Aorta (tissue), 5 donors: ENCODE measurements around the gene MARVELD1. TPM values are rescaled to one million over a fixed set of nuclear protein-coding genes. Genes with fewer than 3 reads are reported as not detected.
"Not testable (repeated sequence)": the region's sequence is repeated elsewhere in the genome, so short reads cannot be mapped to it uniquely, and the experiment has no call there.

Experiments
- ATAC-seq: fragments of 200-7000 bp; cut with Tn5 transposase; one replicate; pipeline ENCODE4 v1.9.1; 2022; ENCODE audit warnings: moderate library complexity; ENCODE audit not compliant: low FRiP score
- DNase-seq, 2 donors: peaks; one replicate each; pipeline ENCODE4 v3.0.0-alpha.2; 2020
- H3K27ac ChIP-seq, 2 donors: one replicate each; pipeline ENCODE4 v1.5.1; 2013; ENCODE audit warnings: low read length in 2 of 2, mild to moderate bottlenecking in 2 of 2, moderate library complexity in 2 of 2, control low read depth in 1 of 2, inconsistent platforms in 1 of 2, low read depth in 1 of 2
- H3K27me3 ChIP-seq, 2 donors: one replicate each; pipeline ENCODE4 v1.6.1; 2013; ENCODE audit warnings: control low read depth in 1 of 2, low read length in 1 of 2, mild to moderate bottlenecking in 1 of 2, moderate library complexity in 1 of 2; ENCODE audit not compliant: insufficient read depth in 2 of 2, control insufficient read depth in 1 of 2
- H3K36me3 ChIP-seq, 2 donors: one replicate each; pipeline ENCODE4 v1.6.1; 2013; ENCODE audit warnings: control low read depth in 1 of 2, low read length in 1 of 2, mild to moderate bottlenecking in 1 of 2; ENCODE audit not compliant: insufficient read depth in 2 of 2, control insufficient read depth in 1 of 2
- H3K4me1 ChIP-seq, 2 donors: one replicate each; pipeline ENCODE4 v1.6.1; 2013; ENCODE audit warnings: low read length in 2 of 2, control low read depth in 1 of 2, mild to moderate bottlenecking in 1 of 2, moderate library complexity in 1 of 2; ENCODE audit not compliant: insufficient read depth in 2 of 2, control insufficient read depth in 1 of 2
- H3K4me3 ChIP-seq, 2 donors: one replicate each; pipeline ENCODE4 v1.5.1; 2013; ENCODE audit warnings: low read length in 2 of 2, control low read depth in 1 of 2, mild to moderate bottlenecking in 1 of 2
- H3K9me3 ChIP-seq: one replicate; pipeline ENCODE4 v1.6.1; 2013; ENCODE audit warnings: mild to moderate bottlenecking, low read length; ENCODE audit not compliant: control insufficient read depth
- WGBS, 2 donors: extraction: QIAGEN DNeasy Blood & Tissue Kit; methylation state at CpG; one replicate each; pipeline ENCODE4 v1.1.7; 2013; 5-methylcytosine and 5-hydroxymethylcytosine counted together
- intact Hi-C, 2 donors: fragments of 100-400 bp; cut with DNase I; formaldehyde crosslinking; loops; one replicate each; pipeline versions ENCODE4 v1.14.2 to v1.15.0; 2022
- polyA plus RNA-seq, 2 donors: library from polyadenylated mRNA; stranded (reverse); fragments of 200-250 nt; gene quantifications; one replicate each; pipeline ENCODE4 v1.2.3, GENCODE V29; 2013
- total RNA-seq, 2 donors: library from RNA; stranded (reverse); fragmentation: NEBNext Ultra II Directional; extraction: Animal tissue kit (Norgen Biotek cat#: 25700); gene quantifications; one replicate each; pipeline ENCODE4 v1.2.1, GENCODE V29; 2021
- donor health status: healthy with polysubstance abuse.
- donor health status: Bipolar disorder and iron deficiency.
- donor health status: DM: no; HTN: no; CAD: no.
- donor health status: DM: no; HTN: no; CAD: no.
- donor health status: DM: yes; HTN: yes; CAD: no.

The MARVELD1 gene
- total and polyA plus RNA-seq, 4 donors: 48.1 to 92.4 (median 86.6) TPM

DNA sequence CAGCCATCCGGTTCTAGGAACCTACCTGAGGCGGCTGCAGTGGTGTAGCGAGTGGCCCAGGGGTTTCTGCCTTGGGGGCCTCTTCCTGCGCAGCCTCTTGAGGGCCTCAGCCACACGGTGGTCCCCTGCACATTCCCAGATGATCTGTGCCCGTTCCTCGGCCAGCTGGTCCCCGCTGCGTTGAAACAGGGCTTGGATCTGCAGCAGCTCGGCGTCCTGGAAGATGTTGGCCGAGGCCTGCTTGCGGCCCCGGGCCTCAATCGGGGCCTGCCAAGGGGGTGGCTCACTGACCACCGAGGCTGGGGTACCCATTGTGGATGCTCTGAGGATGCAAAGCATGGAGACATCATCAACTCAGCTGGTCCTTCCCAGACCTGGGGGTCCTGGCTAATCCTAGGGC, 33.9 kb upstream of the MARVELD1 start:
- DNase-seq (no peak), ATAC-seq (no peak)
- Histone ChIP-seq H3K9me3 (no peaks in the 10 kb centered on the region), H3K27me3 (no peaks in the 10 kb centered on the region), H3K27ac (no peak overlapping the region), H3K4me3 (no peak overlapping the region), H3K36me3 (peaks cover 0 to 8% of the 10 kb centered on the region in 2 donors), H3K4me1 (no peaks in the 10 kb centered on the region)
- intact Hi-C loops: no loop called here
- 89 to 91% methylated on average over 16 of the region's 16 CpGs for WGBS, 2 donors

DNA sequence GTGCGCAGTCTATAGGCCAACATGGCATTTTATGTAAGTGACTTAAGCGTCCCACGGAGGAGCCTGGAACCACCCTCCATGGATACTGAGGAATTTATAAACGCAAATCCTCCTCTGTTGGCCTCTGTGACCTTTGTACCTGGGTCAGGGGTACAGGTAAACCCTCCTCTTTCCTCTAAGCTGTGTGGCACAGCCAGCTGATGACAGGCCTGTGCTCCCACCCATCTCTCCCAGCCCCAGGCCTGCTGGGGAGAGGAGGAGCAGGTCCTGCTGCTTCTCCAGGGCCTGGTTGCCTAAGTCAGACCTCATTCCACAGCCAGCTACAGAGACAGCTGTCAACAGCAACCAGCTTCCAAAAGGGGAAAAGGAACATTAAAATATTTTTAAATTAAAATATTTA, 31.5 kb upstream of the MARVELD1 start:
- H3K9me3 ChIP-seq: no peaks in the 10 kb centered on the region
- no peak overlapping the region for H3K4me3 ChIP-seq
- intact Hi-C loops: no loop called here
- no peak for DNase-seq
- no peaks in the 10 kb centered on the region for H3K27me3 ChIP-seq
- no peak overlapping the region for H3K27ac ChIP-seq
- H3K4me1 ChIP-seq: peaks cover 0 to 3% of the 10 kb centered on the region in 2 donors
- WGBS, 2 donors: 86 to 94% methylated on average over 4 of the region's 4 CpGs
- ATAC-seq: no peak
- peaks cover 0 to 6% of the 10 kb centered on the region in 2 donors for H3K36me3 ChIP-seq

DNA sequence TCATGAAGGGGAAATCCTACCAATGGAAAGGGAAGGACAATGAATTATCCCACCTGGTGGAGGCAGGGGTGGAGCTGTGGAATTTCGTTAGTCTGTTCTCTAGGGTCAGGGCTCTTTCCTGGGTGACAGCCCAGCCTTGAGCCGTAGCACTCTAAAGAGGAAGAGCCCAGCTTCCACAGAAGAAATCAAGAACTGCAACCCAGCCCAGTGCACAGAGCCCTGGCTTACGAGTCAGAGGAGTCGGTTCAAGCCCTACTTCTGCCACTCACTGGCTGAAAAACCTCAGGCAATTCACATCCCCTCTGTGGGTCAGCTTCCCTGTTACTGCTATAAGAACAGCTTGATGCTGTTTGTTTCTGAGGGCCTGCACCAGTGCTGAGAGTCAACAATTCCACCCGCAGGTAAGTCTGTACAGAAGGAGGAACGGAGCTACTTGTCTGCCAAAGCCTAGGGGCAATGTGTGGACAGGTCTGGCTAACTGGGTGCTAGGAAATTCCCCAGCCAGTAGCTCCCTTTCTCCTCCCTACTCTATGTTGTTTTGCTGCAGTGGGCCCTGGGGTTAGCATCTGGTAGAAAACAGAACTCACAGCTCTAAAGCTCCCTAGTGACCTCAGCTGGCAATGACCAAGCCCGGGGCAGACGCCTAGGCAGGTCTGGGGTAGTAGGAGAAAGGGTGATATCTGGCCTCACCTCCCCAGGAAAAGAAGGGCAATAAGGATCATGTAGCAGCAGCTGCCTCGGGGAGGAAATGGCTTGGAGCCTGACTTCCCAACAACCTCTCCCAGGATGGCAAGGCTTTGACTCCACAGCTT, 29.8 kb upstream of the MARVELD1 start:
- ATAC-seq (no peak), DNase-seq (peak in 1 of 2 donors; percentile 59)
- Histone ChIP-seq H3K9me3 (no peaks in the 10 kb centered on the region), H3K27ac (peak overlapping the region in 1 of 2 donors; percentile 39), H3K4me3 (no peak overlapping the region), H3K36me3 (peaks cover 0 to 2% of the 10 kb centered on the region in 2 donors), H3K27me3 (no peaks in the 10 kb centered on the region), H3K4me1 (peaks cover 0 to 3% of the 10 kb centered on the region in 2 donors)
- intact Hi-C loops: no loop called here
- WGBS, 2 donors: 37 to 39% methylated on average over 9 of the region's 9 CpGs

DNA sequence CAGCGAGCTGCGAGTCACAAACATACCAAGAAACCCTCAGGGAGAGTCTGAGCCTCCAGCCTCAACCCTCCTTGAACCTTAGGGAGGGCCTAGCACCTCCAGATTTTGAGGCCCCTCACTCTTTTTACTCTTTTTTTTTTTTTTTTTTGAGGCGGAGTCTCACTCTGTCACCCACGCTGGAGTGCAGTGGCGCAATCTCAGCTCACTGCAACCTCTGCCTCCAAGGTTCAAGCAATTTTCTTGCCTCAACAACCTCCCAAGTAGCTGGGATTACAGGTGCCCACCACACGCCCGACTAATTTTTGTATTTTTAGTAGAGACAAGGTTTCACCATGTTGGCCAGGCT, 29.2 kb upstream of the MARVELD1 start:
- H3K9me3 ChIP-seq, intact Hi-C loops, DNase-seq, H3K36me3 ChIP-seq, H3K4me3 ChIP-seq, H3K4me1 ChIP-seq, H3K27me3 ChIP-seq, ATAC-seq, H3K27ac ChIP-seq: not testable (repeated sequence)
- WGBS, 2 donors: 65 to 66% methylated on average over 7 of the region's 7 CpGs

DNA sequence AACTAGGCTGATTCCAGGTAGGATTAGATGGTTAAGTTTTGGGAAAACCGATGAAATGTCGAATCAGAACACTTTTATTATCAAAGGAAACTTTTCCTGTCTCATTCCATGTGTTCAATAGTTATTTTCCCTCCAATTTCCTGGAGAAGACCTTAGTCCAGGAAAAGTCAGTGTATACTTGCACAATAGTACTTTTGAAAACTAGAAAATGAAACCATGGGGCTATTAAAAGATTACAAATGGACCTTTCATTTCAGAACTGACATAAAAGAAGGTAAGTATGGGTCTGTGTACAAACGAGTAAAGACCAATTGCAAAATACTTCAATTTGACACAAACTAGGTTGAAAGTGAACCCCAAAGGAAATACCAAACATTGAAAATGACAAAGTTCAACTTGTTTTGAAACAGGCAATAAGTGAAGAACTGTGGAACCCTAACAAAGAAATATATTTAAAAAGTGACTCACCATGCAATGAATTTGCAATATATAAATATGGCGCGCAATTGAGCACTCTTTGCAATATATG, 28.6 kb upstream of the MARVELD1 start:
- H3K36me3 ChIP-seq: no peaks in the 10 kb centered on the region
- intact Hi-C loops: no loop called here
- DNase-seq: no peak
- WGBS, 2 donors: 65 to 76% methylated on average over 5 of the region's 5 CpGs
- H3K27ac ChIP-seq: peak overlapping the region in 1 of 2 donors; percentile 26
- no peaks in the 10 kb centered on the region for H3K9me3 ChIP-seq
- peaks cover 0 to 3% of the 10 kb centered on the region in 2 donors for H3K4me1 ChIP-seq
- H3K4me3 ChIP-seq: peak overlapping the region in 1 of 2 donors; percentile 33
- ATAC-seq: no peak
- no peaks in the 10 kb centered on the region for H3K27me3 ChIP-seq

DNA sequence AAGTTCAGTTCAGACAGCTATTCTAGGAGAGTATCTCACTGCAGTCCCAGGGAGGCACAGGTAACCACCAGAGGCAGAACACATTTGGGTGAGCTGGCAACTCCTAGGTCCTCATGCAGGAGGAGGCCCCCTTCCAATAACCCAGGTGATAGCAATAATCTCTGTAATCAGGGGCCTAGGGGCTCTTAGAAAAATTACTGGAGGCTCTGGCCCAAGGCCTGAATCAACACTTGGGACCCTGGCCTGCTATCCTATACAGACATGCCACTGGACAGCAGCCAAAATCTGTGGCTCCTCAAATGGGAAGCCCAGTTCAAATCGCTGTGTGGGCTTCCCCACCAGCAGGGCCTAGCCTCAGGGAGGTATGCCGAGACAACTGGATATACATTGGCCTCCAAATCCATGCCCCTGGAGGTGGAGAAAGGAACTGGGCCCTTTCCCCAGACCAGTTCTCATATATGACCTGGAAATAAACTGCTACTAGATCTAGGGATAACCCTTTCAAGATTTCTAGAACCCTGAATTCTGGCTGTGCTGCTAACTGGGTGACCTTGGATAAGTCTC, 28.1 kb upstream of the MARVELD1 start:
- no peaks in the 10 kb centered on the region for H3K27me3 ChIP-seq
- intact Hi-C loops: no loop called here
- peak overlapping the region in 1 of 2 donors; percentile 39 for H3K27ac ChIP-seq
- 25 to 29% methylated on average over 2 of the region's 2 CpGs for WGBS, 2 donors
- H3K4me1 ChIP-seq: peaks cover 0 to 3% of the 10 kb centered on the region in 2 donors
- H3K4me3 ChIP-seq: peak overlapping the region in 1 of 2 donors; percentile 33
- no peaks in the 10 kb centered on the region for H3K36me3 ChIP-seq
- no peak for ATAC-seq
- H3K9me3 ChIP-seq: no peaks in the 10 kb centered on the region
- DNase-seq: peak in 1 of 2 donors; percentile 52

DNA sequence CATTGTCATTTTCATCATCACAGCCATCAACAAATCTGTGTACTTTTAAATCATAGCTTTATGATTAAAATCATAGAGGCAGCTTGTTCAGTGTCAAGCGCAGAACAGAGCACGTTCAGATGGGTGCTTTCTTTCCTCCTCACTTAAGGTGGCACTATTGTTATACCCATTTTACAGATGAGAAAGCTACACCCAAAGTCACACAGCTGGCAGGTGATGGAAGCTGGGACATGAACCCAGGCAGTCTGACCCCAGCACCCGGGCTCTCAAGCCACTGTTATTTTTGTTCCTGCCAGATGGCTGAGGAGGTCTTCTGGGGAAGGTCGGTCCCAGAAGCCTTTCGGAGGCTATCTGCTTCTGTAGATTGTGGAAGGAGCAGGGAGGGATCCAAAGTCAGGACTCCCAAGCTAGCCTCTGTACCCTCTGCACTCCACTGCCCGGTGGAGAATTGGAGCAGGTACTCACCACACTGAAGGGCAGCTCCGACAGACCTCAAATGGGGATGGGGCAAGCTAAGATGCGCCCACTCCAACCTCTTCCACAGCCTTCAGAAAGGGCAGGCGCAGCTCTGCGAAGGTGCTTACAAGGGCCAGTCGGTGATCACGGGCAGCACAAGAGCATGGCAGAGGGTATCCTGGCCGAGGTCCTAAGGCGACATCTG, 27.1 kb upstream of the MARVELD1 start:
- ATAC-seq (peak; percentile 1), DNase-seq (peak in 1 of 2 donors; percentile 56)
- peaks cover 0 to 3% of the 10 kb centered on the region in 2 donors for H3K4me1 ChIP-seq
- no peaks in the 10 kb centered on the region for H3K36me3 ChIP-seq
- intact Hi-C loops: no loop called here
- 6 to 7% methylated on average over 14 of the region's 14 CpGs for WGBS, 2 donors
- peak overlapping the region; percentile 29 to 33 for H3K4me3 ChIP-seq
- H3K27me3 ChIP-seq: no peaks in the 10 kb centered on the region
- peak overlapping the region; percentile 20 to 68 for H3K27ac ChIP-seq
- no peaks in the 10 kb centered on the region for H3K9me3 ChIP-seq

DNA sequence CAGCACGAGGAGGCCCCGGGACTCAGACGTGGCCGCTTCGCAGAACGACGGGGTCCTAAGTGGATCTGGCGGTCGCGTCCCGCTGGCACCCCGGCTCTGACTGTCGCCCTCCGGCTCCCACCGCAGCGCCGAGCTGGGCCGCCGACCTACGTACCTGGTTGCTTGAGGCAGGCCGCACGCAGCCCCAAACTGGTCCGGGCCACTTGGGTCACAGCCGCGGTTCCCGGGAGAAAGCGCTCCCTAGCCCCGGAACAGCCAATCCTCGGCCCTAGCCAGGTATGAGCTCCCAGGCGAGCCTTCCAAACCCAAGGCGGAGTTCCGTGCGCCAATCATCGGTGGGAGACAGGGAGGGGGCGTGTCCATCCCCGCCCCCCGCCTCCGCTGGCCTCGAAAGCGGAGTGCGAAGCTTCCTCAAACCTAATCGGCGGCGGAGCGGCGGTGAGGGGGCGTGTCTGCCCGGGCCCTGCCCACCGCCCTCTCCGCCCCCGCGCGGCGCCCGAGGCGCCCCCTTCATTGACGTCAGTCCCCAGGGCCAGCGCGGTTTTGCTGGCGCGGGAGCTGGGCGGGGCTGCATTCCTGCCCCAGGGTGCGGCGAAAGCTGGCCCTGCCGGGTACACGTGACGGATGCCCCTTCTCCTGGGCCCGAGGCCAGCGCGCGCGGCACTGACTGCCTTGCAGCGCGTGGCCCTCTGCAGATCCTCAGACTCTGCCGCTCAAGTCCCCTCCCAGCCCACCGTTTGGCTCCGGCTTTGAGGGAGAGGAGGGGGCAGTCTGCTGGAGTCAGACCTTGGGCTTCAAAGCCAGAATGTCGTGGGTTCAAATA, 26.4 kb upstream of the MARVELD1 start, which contains the start of gene AVPI1:
AVPI1 (minus strand) TSS at position 280 of the 823 bp plus-strand sequence. CDS start 7,336 bp downstream, outside the sequence.
- H3K36me3 ChIP-seq: no peaks in the 10 kb centered on the region
- 0% methylated on average over 68 to 78 of the region's 78 CpGs for WGBS, 2 donors
- no peaks in the 10 kb centered on the region for H3K9me3 ChIP-seq
- H3K4me1 ChIP-seq: peaks cover 0 to 3% of the 10 kb centered on the region in 2 donors
- H3K27ac ChIP-seq: peak within 1 kb of the TSS; percentile 29 to 93
- peak within 1 kb of the TSS; percentile 29 to 33 for H3K4me3 ChIP-seq
- intact Hi-C loops: no loop called here
- DNase-seq: peak; percentile 99
- no peaks in the 10 kb centered on the region for H3K27me3 ChIP-seq
- ATAC-seq: peak; percentile 98
